H1 (cell line): ENCODE data around the gene VPS37D. TPM values are rescaled to one million over a fixed set of nuclear protein-coding genes. Genes with fewer than 3 reads are reported as not detected.

ENCODE experiments used
- CTCF ChIA-PET: fragments of 300-600 bp; sonication (Branson Sonifier 250); formaldehyde crosslinking; loops from one replicate; lab custom pipeline; 2021; ENCODE audit not compliant: partially characterized antibody; lab: Charles Lee
- POLR2A ChIA-PET: fragments of 300-600 bp; sonication (Branson Sonifier 250); formaldehyde crosslinking; loops from one replicate; lab custom pipeline; 2021; ENCODE audit warnings: inconsistent platforms; ENCODE audit not compliant: partially characterized antibody; lab: Charles Lee
- DNase-seq, 2 experiments: peaks; one replicate each; pipeline versions ENCODE4 v3.0.0 to v3.0.0-alpha.2; 2010 to 2022; ENCODE audit warnings: low spot score in 2 of 2, low read depth in 1 of 2, mixed read lengths in 1 of 2
- FAIRE-seq: peaks from 2 replicates; lab custom pipeline; 2011; peaks lifted over from hg19 to GRCh38; lab: Jason Lieb, UNC
- H2AFZ ChIP-seq: 2 replicates; pipeline ENCODE4 v1.8.1; 2012; ENCODE audit warnings: low read length, inconsistent platforms
- H2AK5ac ChIP-seq: 2 replicates; pipeline ENCODE4 v1.6.1; 2013; ENCODE audit warnings: low read depth, low read length
- H2BK120ac ChIP-seq: replicated peaks from 2 replicates; pipeline ENCODE3; 2013; ENCODE audit warnings: low read depth, low read length, inconsistent platforms
- H2BK12ac ChIP-seq: 2 replicates; pipeline ENCODE4 v1.6.1; 2013; ENCODE audit warnings: low read depth, low read length
- H2BK15ac ChIP-seq: 2 replicates; pipeline ENCODE4 v1.6.1; 2013; ENCODE audit warnings: low read length
- H2BK20ac ChIP-seq: 2 replicates; pipeline ENCODE4 v1.6.1; 2013; ENCODE audit warnings: low read length
- H2BK5ac ChIP-seq: 2 replicates; pipeline ENCODE4 v1.6.1; 2013; ENCODE audit warnings: low read depth, low read length
- H3K14ac ChIP-seq: 2 replicates; pipeline ENCODE4 v1.6.1; 2013; ENCODE audit warnings: inconsistent platforms; ENCODE audit not compliant: insufficient read length
- H3K18ac ChIP-seq: 2 replicates; pipeline ENCODE4 v1.6.1; 2013; ENCODE audit warnings: low read length; ENCODE audit errors: extremely low read depth
- H3K23ac ChIP-seq: 2 replicates; pipeline ENCODE4 v1.6.1; 2013; ENCODE audit warnings: inconsistent platforms; ENCODE audit not compliant: insufficient read length
- H3K23me2 ChIP-seq: 2 replicates; pipeline ENCODE4 v1.6.1; 2013; ENCODE audit warnings: low read depth, low read length
- H3K27ac ChIP-seq: 2 replicates; pipeline ENCODE4 v1.6.1; 2011; ENCODE audit warnings: low read depth, low read length, inconsistent platforms
- H3K27me3 ChIP-seq, 4 experiments: replicated peaks in 1 of 4; 1 replicate in 1 of 4; 2 replicates in 3 of 4; pipeline versions ENCODE4 v1.6.1 to v1.8.1; 2011 to 2013; ENCODE audit warnings: low read length in 3 of 4, mild to moderate bottlenecking in 3 of 4, inconsistent platforms in 2 of 4, mixed read lengths in 2 of 4, moderate library complexity in 1 of 4; ENCODE audit not compliant: control insufficient read depth in 3 of 4, insufficient read depth in 3 of 4; ENCODE audit errors: extremely low read depth in 1 of 4
- H3K36me3 ChIP-seq, 4 experiments: 2 replicates each; pipeline versions ENCODE4 v1.6.1 to v1.8.1; 2011 to 2013; ENCODE audit warnings: mild to moderate bottlenecking in 4 of 4, low read length in 3 of 4, moderate library complexity in 2 of 4, control low read depth in 1 of 4, inconsistent platforms in 1 of 4; ENCODE audit not compliant: insufficient read depth in 4 of 4, control insufficient read depth in 2 of 4
- H3K4ac ChIP-seq: replicated peaks from 2 replicates; pipeline ENCODE3; 2013; ENCODE audit warnings: low read length, low read depth, mixed read lengths, inconsistent platforms; ENCODE audit not compliant: insufficient read length
- H3K4me1 ChIP-seq, 4 experiments: replicated peaks in 1 of 4; 1 replicate in 1 of 4; 2 replicates in 3 of 4; pipeline versions ENCODE4 v1.6.1 to v1.8.1; 2011 to 2013; ENCODE audit warnings: low read length in 3 of 4, inconsistent platforms in 2 of 4, mixed read lengths in 1 of 4; ENCODE audit not compliant: insufficient read depth in 4 of 4, control insufficient read depth in 3 of 4
- H3K4me2 ChIP-seq, 2 experiments: 2 replicates each; pipeline versions ENCODE4 v1.6.1 to v1.8.1; 2011 to 2013; ENCODE audit warnings: low read depth in 2 of 2, low read length in 2 of 2, control low read depth in 1 of 2, inconsistent platforms in 1 of 2, mild to moderate bottlenecking in 1 of 2; ENCODE audit not compliant: insufficient read depth in 1 of 2
- H3K4me3 ChIP-seq, 4 experiments: fragments of 200-600, 300-600 bp in 1 of 4; sonication (generic), shearing (Covaris generic), sonication (Bioruptor Twin) in 1 of 4; 2 replicates each; pipeline versions ENCODE4 v1.5.1 to v1.8.1; 2011 to 2016; ENCODE audit warnings: low read length in 4 of 4, low read depth in 3 of 4, control low read depth in 2 of 4, inconsistent platforms in 2 of 4, mild to moderate bottlenecking in 2 of 4, mixed read lengths in 1 of 4, moderate library complexity in 1 of 4; ENCODE audit not compliant: insufficient read depth in 2 of 4; ENCODE audit errors: extremely low read depth in 1 of 4
- H3K56ac ChIP-seq: replicated peaks from 2 replicates; pipeline ENCODE3; 2013; ENCODE audit warnings: low read depth, mild to moderate bottlenecking, mixed read lengths, low read length, inconsistent platforms; ENCODE audit not compliant: insufficient read length
- H3K79me1 ChIP-seq: 2 replicates; pipeline ENCODE4 v1.6.1; 2013; ENCODE audit warnings: low read depth, low read length, control low read depth
- H3K79me2 ChIP-seq, 2 experiments: 2 replicates each; pipeline versions ENCODE4 v1.6.1 to v1.8.1; 2012 to 2013; ENCODE audit warnings: low read length in 2 of 2, mild to moderate bottlenecking in 2 of 2, inconsistent platforms in 1 of 2; ENCODE audit not compliant: insufficient read depth in 2 of 2, control insufficient read depth in 1 of 2
- H3K9ac ChIP-seq, 4 experiments: replicated peaks in 1 of 4; 1 replicate in 1 of 4; 2 replicates in 3 of 4; pipeline versions ENCODE4 v1.6.1 to v1.8.1; 2011 to 2013; ENCODE audit warnings: low read depth in 3 of 4, low read length in 3 of 4, control low read depth in 2 of 4, mild to moderate bottlenecking in 2 of 4, moderate library complexity in 2 of 4, inconsistent platforms in 1 of 4; ENCODE audit errors: extremely low read depth in 1 of 4
- H3K9me3 ChIP-seq, 2 experiments: 2 replicates each; pipeline versions ENCODE4 v1.6.1 to v1.8.1; 2012 to 2013; ENCODE audit warnings: mild to moderate bottlenecking in 2 of 2, moderate library complexity in 2 of 2, control low read depth in 1 of 2, inconsistent platforms in 1 of 2, low read depth in 1 of 2, low read length in 1 of 2, mixed read lengths in 1 of 2; ENCODE audit not compliant: insufficient read depth in 2 of 2
- H4K20me1 ChIP-seq, 2 experiments: replicated peaks in 1 of 2; 2 replicates each; pipeline versions ENCODE3 to v1.8.1; 2011 to 2013; ENCODE audit warnings: inconsistent platforms in 2 of 2, low read length in 2 of 2, mild to moderate bottlenecking in 1 of 2; ENCODE audit not compliant: insufficient read depth in 2 of 2, control insufficient read depth in 1 of 2
- H4K5ac ChIP-seq: 2 replicates; pipeline ENCODE4 v1.6.1; 2013; ENCODE audit warnings: low read length, low read depth, mixed read lengths, inconsistent platforms; ENCODE audit not compliant: insufficient read length
- H4K8ac ChIP-seq: 2 replicates; pipeline ENCODE4 v1.8.0; 2013; ENCODE audit warnings: mild to moderate bottlenecking, moderate library complexity, low read length, inconsistent platforms; ENCODE audit not compliant: insufficient read depth; ENCODE audit errors: extremely low read depth
- H4K91ac ChIP-seq: replicated peaks from 2 replicates; pipeline ENCODE3; 2013; ENCODE audit warnings: low read length, mixed read lengths, inconsistent platforms; ENCODE audit not compliant: insufficient read length
- ASH2L ChIP-seq: fragments of 200-600, 300-600 bp; sonication (generic); IDR thresholded peaks from one replicate; pipeline ENCODE4 v1.7.1; 2017; ENCODE audit warnings: low read length
- CBX8 ChIP-seq: fragments of 300-800, 300-1000 bp; sonication (generic); IDR thresholded peaks from 2 replicates; pipeline ENCODE4 v1.7.1; 2016; ENCODE audit warnings: low read depth, low read length, borderline replicate concordance
- KDM5A ChIP-seq: fragments of 200-600 bp; IDR thresholded peaks from 2 replicates; pipeline ENCODE4 v1.7.1; 2012; ENCODE audit warnings: mild to moderate bottlenecking, low read length, inconsistent platforms, mixed read lengths
- MAFK ChIP-seq: IDR thresholded peaks from 2 replicates; pipeline ENCODE4 v1.6.1; 2012; ENCODE audit warnings: low read depth, mild to moderate bottlenecking, improper control_type of control experiment, low read length
- NRF1 ChIP-seq: IDR thresholded peaks from 2 replicates; pipeline ENCODE4 v1.6.1; 2011; ENCODE audit warnings: mild to moderate bottlenecking, low read depth, low read length, improper control_type of control experiment
- SAP30 ChIP-seq: fragments of 300-600 bp; sonication (generic); IDR thresholded peaks from 2 replicates; pipeline ENCODE4 v1.7.1; 2012; ENCODE audit warnings: low read length, moderate library complexity, mild to moderate bottlenecking, inconsistent platforms; ENCODE audit not compliant: insufficient read depth, insufficient replicate concordance
- SP1 ChIP-seq: IDR thresholded peaks from 2 replicates; pipeline ENCODE4 v1.6.1; 2011; ENCODE audit warnings: low read depth, low read length
- SP4 ChIP-seq: IDR thresholded peaks from 2 replicates; pipeline ENCODE4 v1.6.1; 2012; ENCODE audit warnings: low read length, inconsistent platforms
- SRF ChIP-seq: IDR thresholded peaks from 2 replicates; pipeline ENCODE4 v1.6.1; 2011; ENCODE audit warnings: mild to moderate bottlenecking, low read depth, low read length, moderate library complexity
- TAF7 ChIP-seq: optimal IDR thresholded peaks from 2 replicates; pipeline ENCODE3; 2011; ENCODE audit warnings: low read depth, mild to moderate bottlenecking, inconsistent platforms, low read length, moderate library complexity, borderline replicate concordance
- TEAD4 ChIP-seq: IDR thresholded peaks from 2 replicates; pipeline ENCODE4 v1.6.1; 2012; ENCODE audit warnings: low read depth, low read length, inconsistent platforms, mixed read lengths
- WGBS, 2 experiments: shearing (Covaris generic) in 1 of 2; methylation state at CpG; one replicate each; pipeline versions ENCODE4 v1.1.6 to v1.1.7; 2013 to 2015; ENCODE audit warnings: low lambda C conversion rate in 2 of 2, mixed read lengths in 2 of 2, inconsistent platforms in 1 of 2, low coverage in 1 of 2, missing lambda C conversion rate in 1 of 2; ENCODE audit not compliant: insufficient replicate concordance in 2 of 2, insufficient coverage in 1 of 2, insufficient read length in 1 of 2; ENCODE audit errors: extremely low coverage in 1 of 2, missing lambda C conversion rate in 1 of 2; 5-methylcytosine and 5-hydroxymethylcytosine counted together
- polyA plus RNA-seq, 7 experiments: library from polyadenylated mRNA; depleted of rRNA in 3 of 7; stranded (reverse) in 5 of 7; unstranded in 2 of 7; fragments of >200 nt in 5 of 7; fragments of 200-250 nt in 2 of 7; gene quantifications; 1 replicate in 5 of 7; 2 replicates in 1 of 7; 4 replicates in 1 of 7; pipeline versions ENCODE4 v1.2.1 to v1.2.3, GENCODE V29; 2011 to 2013; ENCODE audit warnings: missing spikeins in 2 of 7, mixed read lengths in 2 of 7
- total RNA-seq: library from RNA; stranded (reverse); fragmentation: NEBNext Ultra II Directional; extraction: Animal tissue kit (Norgen Biotek cat#: 25700); gene quantifications from 2 replicates; pipeline ENCODE4 v1.2.1, GENCODE V29; 2021
- TF ChIP-seq, protein P1 (sequence below), 3 experiments: IDR thresholded peaks; 1 replicate in 2 of 3; 2 replicates in 1 of 3; pipeline versions ENCODE4 v1.5.1 to v1.6.1; 2011; ENCODE audit warnings: low read length in 3 of 3, mild to moderate bottlenecking in 3 of 3, inconsistent platforms in 2 of 3, low read depth in 1 of 3, moderate library complexity in 1 of 3; ENCODE audit not compliant: insufficient read depth in 1 of 3; ENCODE audit errors: control extremely low read depth in 1 of 3

Gene VPS37D
- total and polyA plus RNA-seq, 2 of the 8 experiments (the other 6 are each of a cell fraction or from before 2014, with no cell fraction given): 3.4 to 5.0 TPM

DNA sequence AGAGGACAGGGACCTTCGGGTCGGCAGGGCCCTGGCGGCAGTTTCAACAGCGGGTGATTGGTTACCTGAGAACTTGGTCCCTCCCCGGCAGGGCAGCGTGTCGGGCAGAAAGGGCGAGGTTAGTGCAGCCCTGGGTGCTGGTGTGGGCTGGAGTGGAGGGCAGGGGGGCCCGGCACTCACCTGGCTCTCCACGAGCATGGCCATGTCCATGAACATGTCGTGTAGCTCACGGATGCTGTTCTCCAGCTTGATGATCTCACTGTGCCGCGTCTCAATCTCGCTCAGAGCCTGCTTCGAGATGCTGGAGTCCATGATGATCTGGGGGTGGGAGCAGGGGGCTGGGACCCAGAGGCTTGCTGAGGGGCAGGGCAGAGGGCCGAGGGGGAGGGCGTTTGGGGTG is 35.0 kb downstream of the VPS37D start:
- H3K27ac ChIP-seq: no peak overlapping the region
- DNase-seq (no peak), FAIRE-seq (no peak)
- no peaks in the 10 kb centered on the region for H3K9me3 ChIP-seq
- no peaks in the 10 kb centered on the region for H3K79me1 ChIP-seq
- no peak overlapping the region for H2BK5ac ChIP-seq
- H3K23ac ChIP-seq: no peak overlapping the region
- H2AK5ac ChIP-seq: 0 out of 2 replicates have a peak overlapping the region, but pooled peaks have one; percentile 40
- H3K79me2 ChIP-seq: no peaks in the 10 kb centered on the region
- ChIA-PET POLR2A (interaction anchor here (0.9 to 4.9 kb wide), 6 partner anchors 11 to 96 kb away, joined by 3 to 37 read pairs (median 8); no protein-coding TSS in a partner anchor), CTCF (interaction anchor here (0.5 to 9.7 kb wide), 16 partner anchors 9 to 95 kb away, joined by 3 to 130 read pairs (median 6); partner anchors contain the start of gene STX1A)
- peaks cover 0 to 19% (median 15%) of the 10 kb centered on the region in 4 experiments; a peak in 6 of 7 replicates for H3K4me1 ChIP-seq
- no peak overlapping the region for H2BK120ac ChIP-seq
- no peak overlapping the region for H3K18ac ChIP-seq
- H3K4me2 ChIP-seq: peak overlapping the region in 1 of 2 experiments; percentile 76; a peak in 1 of 4 replicates
- H3K9ac ChIP-seq: no peak overlapping the region
- no peak overlapping the region for H4K5ac ChIP-seq
- H2AFZ ChIP-seq: no peak overlapping the region
- no peak overlapping the region for H3K4ac ChIP-seq
- peaks cover 0 to 12% (median 4%) of the 10 kb centered on the region in 4 experiments; a peak in 4 of 8 replicates for H3K36me3 ChIP-seq
- H3K56ac ChIP-seq: no peak overlapping the region
- H2BK12ac ChIP-seq: no peak overlapping the region
- H3K4me3 ChIP-seq: no peak overlapping the region
- no peak overlapping the region for H2BK20ac ChIP-seq
- no peaks in the 10 kb centered on the region; a peak in 1 of 7 replicates for H3K27me3 ChIP-seq
- H4K8ac ChIP-seq: no peak overlapping the region
- 85% methylated on average over 16 of the region's 18 CpGs; no CpG with 5 or more reads in 1 of the 2 experiments for WGBS, 2 experiments
- peaks cover 6 to 19% of the 10 kb centered on the region in 2 experiments for H4K20me1 ChIP-seq
- H2BK15ac ChIP-seq: no peak overlapping the region
- H3K14ac ChIP-seq: no peak overlapping the region
- H3K23me2 ChIP-seq: peaks cover 2% of the 10 kb centered on the region; the same call in 1 of the 2 replicates
- no peak overlapping the region for H4K91ac ChIP-seq
- TF ChIP-seq KDM5A (no peak), SRF (no peak), MAFK (no peak), CBX8 (no peak), TEAD4 (no peak), NRF1 (no peak), ASH2L (no peak), SAP30 (no peak), SP4 (no peak), SP1 (no peak), TAF7 (no peak)
- TF ChIP-seq, protein P1, sequence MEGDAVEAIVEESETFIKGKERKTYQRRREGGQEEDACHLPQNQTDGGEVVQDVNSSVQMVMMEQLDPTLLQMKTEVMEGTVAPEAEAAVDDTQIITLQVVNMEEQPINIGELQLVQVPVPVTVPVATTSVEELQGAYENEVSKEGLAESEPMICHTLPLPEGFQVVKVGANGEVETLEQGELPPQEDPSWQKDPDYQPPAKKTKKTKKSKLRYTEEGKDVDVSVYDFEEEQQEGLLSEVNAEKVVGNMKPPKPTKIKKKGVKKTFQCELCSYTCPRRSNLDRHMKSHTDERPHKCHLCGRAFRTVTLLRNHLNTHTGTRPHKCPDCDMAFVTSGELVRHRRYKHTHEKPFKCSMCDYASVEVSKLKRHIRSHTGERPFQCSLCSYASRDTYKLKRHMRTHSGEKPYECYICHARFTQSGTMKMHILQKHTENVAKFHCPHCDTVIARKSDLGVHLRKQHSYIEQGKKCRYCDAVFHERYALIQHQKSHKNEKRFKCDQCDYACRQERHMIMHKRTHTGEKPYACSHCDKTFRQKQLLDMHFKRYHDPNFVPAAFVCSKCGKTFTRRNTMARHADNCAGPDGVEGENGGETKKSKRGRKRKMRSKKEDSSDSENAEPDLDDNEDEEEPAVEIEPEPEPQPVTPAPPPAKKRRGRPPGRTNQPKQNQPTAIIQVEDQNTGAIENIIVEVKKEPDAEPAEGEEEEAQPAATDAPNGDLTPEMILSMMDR (IDR thresholded peaks at IDR 0.05; ENCODE audit: control extremely low read depth in 1 of 3, insufficient read depth in 1 of 3, low read depth in 1 of 3, low read length in 3 of 3): no peak
